ENCODE measurements around the gene VPS8.
A peak's percentile ranks its signal among the peaks of the same experiment; 100 is the strongest.

VPS8 gene

GRCh38 chr3:184811999-184812661, at the start of gene VPS8:
Gene VPS8, plus strand, starts transcription at chr3:184812166. Its CDS starts 12,467 bp downstream, at chr3:184824633.
- peak; percentile 48 for TF ChIP-seq CTCF (IDR thresholded peaks at IDR 0.05; ENCODE audit: low read depth, low read length)
- DNase-seq (ENCODE audit: extremely low read depth, low read depth) = peak; percentile 87

- no peak for DNase-seq (ENCODE audit: extremely low read depth, low read depth)
- TF ChIP-seq CTCF (IDR thresholded peaks at IDR 0.05; ENCODE audit: low read depth, low read length) = no peak
These were observed 47.8 kb upstream of the VPS8 start for GRCh38 chr3:184764191-184764590.

GRCh38 chr3:184765047-184765729, 46.8 kb upstream of the VPS8 start:
- DNase-seq (ENCODE audit: extremely low read depth, low read depth) = no peak
- no peak for TF ChIP-seq CTCF (IDR thresholded peaks at IDR 0.05; ENCODE audit: low read depth, low read length)

- TF ChIP-seq CTCF (IDR thresholded peaks at IDR 0.05; ENCODE audit: low read depth, low read length) = no peak
- DNase-seq (ENCODE audit: extremely low read depth, low read depth) = no peak
These were observed 46.3 kb upstream of the VPS8 start for GRCh38 chr3:184765730-184766074.

- DNase-seq (ENCODE audit: extremely low read depth, low read depth) = no peak
- TF ChIP-seq CTCF (IDR thresholded peaks at IDR 0.05; ENCODE audit: low read depth, low read length) = no peak
These were observed 45.3 kb upstream of the VPS8 start for GRCh38 chr3:184766555-184767261.

- TF ChIP-seq CTCF (IDR thresholded peaks at IDR 0.05; ENCODE audit: low read depth, low read length) = no peak
- DNase-seq (ENCODE audit: extremely low read depth, low read depth) = no peak
These were observed 44.6 kb upstream of the VPS8 start for GRCh38 chr3:184767377-184767776.
